Uterus (tissue), 4 donors: ENCODE data around the gene ANKFY1. TPM values are rescaled to one million over a fixed set of nuclear protein-coding genes. Genes with fewer than 3 reads are reported as not detected.

Experiments used
- DNase-seq, 2 donors: peaks; one replicate each; pipeline ENCODE4 v3.0.0-alpha.2; 2019 to 2020
- H3K27ac ChIP-seq, 2 donors: fragments of 200-600 bp; sonication (generic); 1 replicate in 1 of 2; 2 replicates in 1 of 2; pipeline ENCODE4 v1.5.1; 2016 to 2018
- H3K27me3 ChIP-seq, 2 donors: fragments of 200-600 bp; sonication (generic); one replicate each; pipeline ENCODE4 v1.5.1; 2018 to 2019; ENCODE audit warnings: control low read depth in 1 of 2
- H3K36me3 ChIP-seq, 2 donors: fragments of 200-600 bp; sonication (generic); one replicate each; pipeline ENCODE4 v1.5.1; 2019; ENCODE audit warnings: control low read depth in 1 of 2
- H3K4me1 ChIP-seq, 2 donors: fragments of 200-600 bp; sonication (generic); one replicate each; pipeline ENCODE4 v1.5.1; 2018 to 2019; ENCODE audit warnings: control low read depth in 1 of 2
- H3K4me3 ChIP-seq, 2 donors: fragments of 200-600 bp; sonication (generic); 1 replicate in 1 of 2; 2 replicates in 1 of 2; pipeline ENCODE4 v1.5.1; 2018 to 2019; ENCODE audit warnings: mild to moderate bottlenecking in 1 of 2
- H3K9me3 ChIP-seq, 2 donors: fragments of 200-600 bp; sonication (generic); one replicate each; pipeline ENCODE4 v1.5.1; 2019; ENCODE audit warnings: control low read depth in 1 of 2
- CTCF ChIP-seq, 4 experiments: fragments of 200-600 bp in 2 of 4; fragments of 450-650 bp in 2 of 4; sonication (generic) in 2 of 4; IDR thresholded peaks; one replicate each; pipeline ENCODE4 v1.5.1; 2016 to 2019; ENCODE audit warnings: antibody characterized with exemption in 4 of 4, mild to moderate bottlenecking in 2 of 4, moderate library complexity in 1 of 4
- POLR2A ChIP-seq, 2 donors: fragments of 450-650 bp; IDR thresholded peaks; one replicate each; pipeline ENCODE4 v1.6.1; 2016; ENCODE audit warnings: antibody characterized with exemption in 2 of 2, mild to moderate bottlenecking in 1 of 2, moderate library complexity in 1 of 2
- intact Hi-C: fragments of 100-400 bp; cut with DNase I; formaldehyde crosslinking; loops from one replicate; pipeline ENCODE4 v1.15.1; 2023; ENCODE audit warnings: low total_unique reads
- total RNA-seq, 4 donors: library from RNA; depleted of rRNA in 3 of 4; stranded (reverse); fragments of >200 nt in 3 of 4; gene quantifications; one replicate each; pipeline versions ENCODE4 v1.1.0 to v1.2.4, GENCODE V29; 2014 to 2023
- donor health status: DM: yes; HTN: yes; CAD: no.

ANKFY1 gene
- total RNA-seq, 4 donors from 2014 or later: 17.6 to 69.5 (median 52.8) TPM

DNA sequence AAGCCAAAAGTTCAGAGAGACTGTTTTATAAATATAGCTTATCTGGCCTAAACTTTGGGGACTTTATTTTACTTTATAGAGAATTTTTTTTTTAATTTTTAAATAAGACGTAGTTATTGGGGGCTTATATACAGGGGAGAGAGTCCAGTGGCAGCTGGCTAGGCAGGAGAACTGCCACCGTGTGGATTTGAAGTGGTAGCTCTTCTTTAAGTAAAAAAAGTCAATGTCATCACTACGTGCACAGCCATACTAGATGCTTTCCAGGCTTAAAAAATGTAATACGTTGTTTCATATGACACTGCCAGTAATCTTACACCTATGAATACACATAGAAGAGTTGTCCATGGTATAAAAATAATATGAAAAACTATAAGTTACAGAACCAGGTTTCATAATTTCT, 31.9 kb upstream of the ANKFY1 start:
- Histone ChIP-seq H3K27me3 (no peaks in the 10 kb centered on the region), H3K9me3 (no peaks in the 10 kb centered on the region), H3K36me3 (no peaks in the 10 kb centered on the region), H3K4me1 (no peaks in the 10 kb centered on the region), H3K27ac (no peak overlapping the region), H3K4me3 (no peak overlapping the region)
- DNase-seq: no peak
- intact Hi-C loops: no loop called here
- no peak for TF ChIP-seq POLR2A (IDR thresholded peaks at IDR 0.05)
- no peak for TF ChIP-seq CTCF (IDR thresholded peaks at IDR 0.05)

- intact Hi-C loops: no loop called here
- Histone ChIP-seq H3K4me1 (no peaks in the 10 kb centered on the region), H3K27me3 (no peaks in the 10 kb centered on the region), H3K36me3 (no peaks in the 10 kb centered on the region), H3K9me3 (no peaks in the 10 kb centered on the region), H3K27ac (no peak overlapping the region), H3K4me3 (no peak overlapping the region)
- TF ChIP-seq POLR2A (IDR thresholded peaks at IDR 0.05) (no peak), CTCF (IDR thresholded peaks at IDR 0.05) (no peak)
- no peak for DNase-seq
These were observed 29.8 kb upstream of the ANKFY1 start for GRCh38 chr17:4293572-4293971.

GRCh38 chr17:4287710-4288109, 23.9 kb upstream of the ANKFY1 start:
- Histone ChIP-seq H3K4me3 (no peak overlapping the region), H3K9me3 (no peaks in the 10 kb centered on the region), H3K4me1 (no peaks in the 10 kb centered on the region), H3K27ac (no peak overlapping the region), H3K27me3 (no peaks in the 10 kb centered on the region), H3K36me3 (no peaks in the 10 kb centered on the region)
- intact Hi-C loops: no loop called here
- TF ChIP-seq POLR2A (IDR thresholded peaks at IDR 0.05): no peak
- no peak for TF ChIP-seq CTCF (IDR thresholded peaks at IDR 0.05)
- no peak for DNase-seq

DNA sequence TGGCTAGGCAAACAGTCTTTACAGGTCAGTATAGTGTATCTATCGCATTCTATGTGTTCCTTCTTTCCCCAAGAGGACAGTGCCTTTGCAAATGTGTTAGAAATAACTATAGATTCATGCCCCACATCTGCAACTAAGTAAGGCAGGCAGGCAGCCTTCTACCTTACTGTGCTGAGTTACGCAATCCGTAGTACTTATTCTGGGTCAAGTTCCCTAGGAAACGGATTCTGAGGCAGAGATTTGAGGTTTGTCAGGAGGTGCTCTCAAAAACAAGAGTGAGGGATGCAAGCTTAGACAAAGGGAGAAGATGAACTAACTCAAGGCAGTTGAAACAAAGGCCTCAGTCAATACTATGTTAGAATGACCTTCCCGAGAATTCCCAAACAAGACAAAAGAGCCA, 12.7 kb upstream of the ANKFY1 start:
- DNase-seq: no peak
- intact Hi-C loops: no loop called here
- Histone ChIP-seq H3K36me3 (no peaks in the 10 kb centered on the region), H3K27me3 (no peaks in the 10 kb centered on the region), H3K27ac (no peak overlapping the region), H3K9me3 (no peaks in the 10 kb centered on the region), H3K4me1 (no peaks in the 10 kb centered on the region), H3K4me3 (no peak overlapping the region)
- TF ChIP-seq CTCF (IDR thresholded peaks at IDR 0.05) (no peak), POLR2A (IDR thresholded peaks at IDR 0.05) (no peak)

GRCh38 chr17:4272972-4273368, 9.2 kb upstream of the ANKFY1 start:
- Histone ChIP-seq H3K27ac (no peak overlapping the region), H3K27me3 (no peaks in the 10 kb centered on the region), H3K36me3 (no peaks in the 10 kb centered on the region), H3K4me1 (no peaks in the 10 kb centered on the region), H3K9me3 (no peaks in the 10 kb centered on the region), H3K4me3 (no peak overlapping the region)
- no peak for TF ChIP-seq POLR2A (IDR thresholded peaks at IDR 0.05)
- no peak for TF ChIP-seq CTCF (IDR thresholded peaks at IDR 0.05)
- intact Hi-C loops: no loop called here
- no peak for DNase-seq
